SK-N-SH treated with all-trans-retinoic acid at 6 μM for 48 hours (cell line): ENCODE results near the gene FBXO24.

Experiments used
- ATAC-seq: fragments of 200-7000 bp; cut with Tn5 transposase; 3 replicates; pipeline ENCODE4 v1.9.1; 2020; ENCODE audit warnings: mild to moderate bottlenecking, moderate library complexity
- ARNTL ChIP-seq: fragments of 450-650 bp; formaldehyde crosslinking; IDR thresholded peaks from 2 replicates; pipeline ENCODE4 v1.5.0; 2020; ENCODE audit warnings: low read depth, mild to moderate bottlenecking, moderate library complexity, borderline replicate concordance
- BACH2 ChIP-seq: fragments of 250-450 bp; sonication (Bioruptor Pico); IDR thresholded peaks from 2 replicates; pipeline ENCODE4 v1.9.0; 2021; ENCODE audit warnings: mild to moderate bottlenecking, borderline replicate concordance
- CSDC2 ChIP-seq: fragments of 250-450 bp; sonication (Bioruptor Pico); IDR thresholded peaks from 2 replicates; pipeline ENCODE4 v1.5.0; 2020; ENCODE audit warnings: mild to moderate bottlenecking, moderate library complexity
- ESRRG ChIP-seq: fragments of 250-450 bp; sonication (Bioruptor Pico); IDR thresholded peaks from 2 replicates; pipeline ENCODE4 v1.6.1; 2021; ENCODE audit warnings: mild to moderate bottlenecking
- GLIS3 ChIP-seq: fragments of 250-450 bp; sonication (Bioruptor Pico); IDR thresholded peaks from 2 replicates; pipeline ENCODE4 v1.5.0; 2020; ENCODE audit warnings: mild to moderate bottlenecking, moderate library complexity
- ISL1 ChIP-seq: fragments of 250-450 bp; sonication (Bioruptor Pico); IDR thresholded peaks from 2 replicates; pipeline ENCODE4 v2.1.2; 2022; ENCODE audit warnings: mild to moderate bottlenecking, moderate library complexity
- OSR1 ChIP-seq: fragments of 250-450 bp; sonication (Bioruptor Pico); IDR thresholded peaks from 2 replicates; pipeline ENCODE4 v1.8.0; 2022; ENCODE audit warnings: moderate library complexity, mild to moderate bottlenecking, inconsistent platforms
- PPARA ChIP-seq: fragments of 250-450 bp; sonication (Bioruptor Pico); IDR thresholded peaks from 2 replicates; pipeline ENCODE4 v1.5.0; 2020; ENCODE audit warnings: mild to moderate bottlenecking, borderline replicate concordance
- RARB ChIP-seq: fragments of 250-450 bp; sonication (Bioruptor Pico); IDR thresholded peaks from 2 replicates; pipeline ENCODE4 v1.8.0; 2021; ENCODE audit warnings: mild to moderate bottlenecking, moderate library complexity
- SNAI2 ChIP-seq: fragments of 250-450 bp; sonication (Bioruptor Pico); IDR thresholded peaks from 2 replicates; pipeline ENCODE4 v1.5.0; 2020; ENCODE audit warnings: mild to moderate bottlenecking, moderate library complexity
- ZC3H10 ChIP-seq: fragments of 250-450 bp; sonication (Bioruptor Pico); IDR thresholded peaks from 2 replicates; pipeline ENCODE4 v1.5.1; 2021; ENCODE audit warnings: mild to moderate bottlenecking, moderate library complexity
- ZFP3 ChIP-seq: fragments of 250-450 bp; sonication (Bioruptor Pico); IDR thresholded peaks from 2 replicates; pipeline ENCODE4 v1.5.0; 2020; ENCODE audit warnings: mild to moderate bottlenecking, moderate library complexity
- ZFP30 ChIP-seq: fragments of 450-650 bp; formaldehyde crosslinking; IDR thresholded peaks from 2 replicates; pipeline ENCODE4 v1.5.0; 2022; ENCODE audit warnings: mild to moderate bottlenecking, moderate library complexity
- ZNF565 ChIP-seq: fragments of 450-650 bp; formaldehyde crosslinking; conservative IDR thresholded peaks from 2 replicates; pipeline ENCODE4 v1.5.0; 2020; ENCODE audit warnings: low read depth, mild to moderate bottlenecking, moderate library complexity
- ZNF70 ChIP-seq: fragments of 450-650 bp; formaldehyde crosslinking; IDR thresholded peaks from 2 replicates; pipeline ENCODE4 v1.5.0; 2020; ENCODE audit warnings: mild to moderate bottlenecking, moderate library complexity
- ZNF8 ChIP-seq: fragments of 450-650 bp; formaldehyde crosslinking; IDR thresholded peaks from 2 replicates; pipeline ENCODE4 v1.5.0; 2020; ENCODE audit warnings: mild to moderate bottlenecking, moderate library complexity
- TF ChIP-seq, protein P1 (sequence below): fragments of 250-450 bp; sonication (Bioruptor Pico); IDR thresholded peaks from 2 replicates; pipeline ENCODE4 v1.8.0; 2021; ENCODE audit warnings: low read depth, mild to moderate bottlenecking, moderate library complexity, borderline replicate concordance
- TF ChIP-seq, protein P2 (sequence below): fragments of 250-450 bp; sonication (Bioruptor Pico); IDR thresholded peaks from 2 replicates; pipeline ENCODE4 v1.8.0; 2020; ENCODE audit warnings: mild to moderate bottlenecking, moderate library complexity, borderline replicate concordance
- TF ChIP-seq, protein P3 (sequence below): fragments of 250-450 bp; sonication (Bioruptor Pico); IDR thresholded peaks from 2 replicates; pipeline ENCODE4 v1.5.1; 2020; ENCODE audit warnings: low read depth, mild to moderate bottlenecking, moderate library complexity
- TF ChIP-seq, protein P4 (sequence below): fragments of 250-450 bp; sonication (Bioruptor Pico); IDR thresholded peaks from 2 replicates; pipeline ENCODE4 v1.5.0; 2020; ENCODE audit warnings: mild to moderate bottlenecking, moderate library complexity
- TF ChIP-seq, protein P5 (sequence below): fragments of 250-450 bp; sonication (Bioruptor Pico); IDR thresholded peaks from 2 replicates; pipeline ENCODE4 v1.5.1; 2021; ENCODE audit warnings: mild to moderate bottlenecking, moderate library complexity

FBXO24 gene

DNA sequence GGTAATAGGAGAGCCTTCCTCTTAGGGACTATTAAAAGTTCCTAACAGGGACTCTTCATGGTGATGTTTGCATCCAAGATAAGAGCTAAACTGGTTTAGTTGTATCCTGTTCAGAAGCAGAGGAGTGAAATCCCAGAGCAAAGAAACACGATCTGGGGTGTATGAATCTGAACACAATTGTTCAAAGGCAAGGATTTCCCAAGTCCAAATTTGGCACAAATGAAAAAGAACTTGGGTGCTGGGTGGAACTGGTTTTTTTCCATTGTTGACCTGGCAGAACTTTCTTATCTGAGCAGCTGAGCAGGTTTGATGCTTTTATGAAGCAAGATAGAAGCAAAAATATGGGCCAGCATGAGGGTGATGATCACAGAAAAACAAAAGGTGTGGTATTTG, 41.2 kb upstream of the FBXO24 start:
- peak; percentile 4; the same call in 1 of the 3 replicates for ATAC-seq
- TF ChIP-seq SNAI2 (CRISPR knock-in tag) (no peak), ZFP30 (no peak), ZNF70 (CRISPR knock-in tag) (no peak), ZNF8 (CRISPR knock-in tag) (no peak), GLIS3 (CRISPR knock-in tag) (no peak), ISL1 (CRISPR knock-in tag) (no peak), OSR1 (CRISPR knock-in tag) (no peak), ARNTL (no peak), CSDC2 (no peak), PPARA (no peak), RARB (CRISPR knock-in tag) (no peak), BACH2 (CRISPR knock-in tag) (no peak), ZNF565 (CRISPR knock-in tag) (no peak), ZC3H10 (CRISPR knock-in tag) (no peak)
- TF ChIP-seq, protein P1, sequence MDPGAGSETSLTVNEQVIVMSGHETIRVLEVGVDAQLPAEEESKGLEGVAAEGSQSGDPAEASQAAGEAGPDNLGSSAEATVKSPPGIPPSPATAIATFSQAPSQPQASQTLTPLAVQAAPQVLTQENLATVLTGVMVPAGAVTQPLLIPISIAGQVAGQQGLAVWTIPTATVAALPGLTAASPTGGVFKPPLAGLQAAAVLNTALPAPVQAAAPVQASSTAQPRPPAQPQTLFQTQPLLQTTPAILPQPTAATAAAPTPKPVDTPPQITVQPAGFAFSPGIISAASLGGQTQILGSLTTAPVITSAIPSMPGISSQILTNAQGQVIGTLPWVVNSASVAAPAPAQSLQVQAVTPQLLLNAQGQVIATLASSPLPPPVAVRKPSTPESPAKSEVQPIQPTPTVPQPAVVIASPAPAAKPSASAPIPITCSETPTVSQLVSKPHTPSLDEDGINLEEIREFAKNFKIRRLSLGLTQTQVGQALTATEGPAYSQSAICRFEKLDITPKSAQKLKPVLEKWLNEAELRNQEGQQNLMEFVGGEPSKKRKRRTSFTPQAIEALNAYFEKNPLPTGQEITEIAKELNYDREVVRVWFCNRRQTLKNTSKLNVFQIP (CRISPR knock-in tag), result no peak
- TF ChIP-seq, protein P2, sequence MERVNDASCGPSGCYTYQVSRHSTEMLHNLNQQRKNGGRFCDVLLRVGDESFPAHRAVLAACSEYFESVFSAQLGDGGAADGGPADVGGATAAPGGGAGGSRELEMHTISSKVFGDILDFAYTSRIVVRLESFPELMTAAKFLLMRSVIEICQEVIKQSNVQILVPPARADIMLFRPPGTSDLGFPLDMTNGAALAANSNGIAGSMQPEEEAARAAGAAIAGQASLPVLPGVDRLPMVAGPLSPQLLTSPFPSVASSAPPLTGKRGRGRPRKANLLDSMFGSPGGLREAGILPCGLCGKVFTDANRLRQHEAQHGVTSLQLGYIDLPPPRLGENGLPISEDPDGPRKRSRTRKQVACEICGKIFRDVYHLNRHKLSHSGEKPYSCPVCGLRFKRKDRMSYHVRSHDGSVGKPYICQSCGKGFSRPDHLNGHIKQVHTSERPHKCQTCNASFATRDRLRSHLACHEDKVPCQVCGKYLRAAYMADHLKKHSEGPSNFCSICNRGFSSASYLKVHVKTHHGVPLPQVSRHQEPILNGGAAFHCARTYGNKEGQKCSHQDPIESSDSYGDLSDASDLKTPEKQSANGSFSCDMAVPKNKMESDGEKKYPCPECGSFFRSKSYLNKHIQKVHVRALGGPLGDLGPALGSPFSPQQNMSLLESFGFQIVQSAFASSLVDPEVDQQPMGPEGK (CRISPR knock-in tag), result no peak
- TF ChIP-seq, protein P3, sequence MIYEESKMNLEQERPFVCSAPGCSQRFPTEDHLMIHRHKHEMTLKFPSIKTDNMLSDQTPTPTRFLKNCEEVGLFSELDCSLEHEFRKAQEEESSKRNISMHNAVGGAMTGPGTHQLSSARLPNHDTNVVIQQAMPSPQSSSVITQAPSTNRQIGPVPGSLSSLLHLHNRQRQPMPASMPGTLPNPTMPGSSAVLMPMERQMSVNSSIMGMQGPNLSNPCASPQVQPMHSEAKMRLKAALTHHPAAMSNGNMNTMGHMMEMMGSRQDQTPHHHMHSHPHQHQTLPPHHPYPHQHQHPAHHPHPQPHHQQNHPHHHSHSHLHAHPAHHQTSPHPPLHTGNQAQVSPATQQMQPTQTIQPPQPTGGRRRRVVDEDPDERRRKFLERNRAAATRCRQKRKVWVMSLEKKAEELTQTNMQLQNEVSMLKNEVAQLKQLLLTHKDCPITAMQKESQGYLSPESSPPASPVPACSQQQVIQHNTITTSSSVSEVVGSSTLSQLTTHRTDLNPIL (CRISPR knock-in tag), result no peak
- TF ChIP-seq, protein P4, sequence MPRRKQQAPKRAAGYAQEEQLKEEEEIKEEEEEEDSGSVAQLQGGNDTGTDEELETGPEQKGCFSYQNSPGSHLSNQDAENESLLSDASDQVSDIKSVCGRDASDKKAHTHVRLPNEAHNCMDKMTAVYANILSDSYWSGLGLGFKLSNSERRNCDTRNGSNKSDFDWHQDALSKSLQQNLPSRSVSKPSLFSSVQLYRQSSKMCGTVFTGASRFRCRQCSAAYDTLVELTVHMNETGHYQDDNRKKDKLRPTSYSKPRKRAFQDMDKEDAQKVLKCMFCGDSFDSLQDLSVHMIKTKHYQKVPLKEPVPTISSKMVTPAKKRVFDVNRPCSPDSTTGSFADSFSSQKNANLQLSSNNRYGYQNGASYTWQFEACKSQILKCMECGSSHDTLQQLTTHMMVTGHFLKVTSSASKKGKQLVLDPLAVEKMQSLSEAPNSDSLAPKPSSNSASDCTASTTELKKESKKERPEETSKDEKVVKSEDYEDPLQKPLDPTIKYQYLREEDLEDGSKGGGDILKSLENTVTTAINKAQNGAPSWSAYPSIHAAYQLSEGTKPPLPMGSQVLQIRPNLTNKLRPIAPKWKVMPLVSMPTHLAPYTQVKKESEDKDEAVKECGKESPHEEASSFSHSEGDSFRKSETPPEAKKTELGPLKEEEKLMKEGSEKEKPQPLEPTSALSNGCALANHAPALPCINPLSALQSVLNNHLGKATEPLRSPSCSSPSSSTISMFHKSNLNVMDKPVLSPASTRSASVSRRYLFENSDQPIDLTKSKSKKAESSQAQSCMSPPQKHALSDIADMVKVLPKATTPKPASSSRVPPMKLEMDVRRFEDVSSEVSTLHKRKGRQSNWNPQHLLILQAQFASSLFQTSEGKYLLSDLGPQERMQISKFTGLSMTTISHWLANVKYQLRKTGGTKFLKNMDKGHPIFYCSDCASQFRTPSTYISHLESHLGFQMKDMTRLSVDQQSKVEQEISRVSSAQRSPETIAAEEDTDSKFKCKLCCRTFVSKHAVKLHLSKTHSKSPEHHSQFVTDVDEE, result no peak
- TF ChIP-seq, protein P5, sequence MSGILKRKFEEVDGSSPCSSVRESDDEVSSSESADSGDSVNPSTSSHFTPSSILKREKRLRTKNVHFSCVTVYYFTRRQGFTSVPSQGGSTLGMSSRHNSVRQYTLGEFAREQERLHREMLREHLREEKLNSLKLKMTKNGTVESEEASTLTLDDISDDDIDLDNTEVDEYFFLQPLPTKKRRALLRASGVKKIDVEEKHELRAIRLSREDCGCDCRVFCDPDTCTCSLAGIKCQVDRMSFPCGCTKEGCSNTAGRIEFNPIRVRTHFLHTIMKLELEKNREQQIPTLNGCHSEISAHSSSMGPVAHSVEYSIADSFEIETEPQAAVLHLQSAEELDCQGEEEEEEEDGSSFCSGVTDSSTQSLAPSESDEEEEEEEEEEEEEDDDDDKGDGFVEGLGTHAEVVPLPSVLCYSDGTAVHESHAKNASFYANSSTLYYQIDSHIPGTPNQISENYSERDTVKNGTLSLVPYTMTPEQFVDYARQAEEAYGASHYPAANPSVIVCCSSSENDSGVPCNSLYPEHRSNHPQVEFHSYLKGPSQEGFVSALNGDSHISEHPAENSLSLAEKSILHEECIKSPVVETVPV (CRISPR knock-in tag), result no peak

DNA sequence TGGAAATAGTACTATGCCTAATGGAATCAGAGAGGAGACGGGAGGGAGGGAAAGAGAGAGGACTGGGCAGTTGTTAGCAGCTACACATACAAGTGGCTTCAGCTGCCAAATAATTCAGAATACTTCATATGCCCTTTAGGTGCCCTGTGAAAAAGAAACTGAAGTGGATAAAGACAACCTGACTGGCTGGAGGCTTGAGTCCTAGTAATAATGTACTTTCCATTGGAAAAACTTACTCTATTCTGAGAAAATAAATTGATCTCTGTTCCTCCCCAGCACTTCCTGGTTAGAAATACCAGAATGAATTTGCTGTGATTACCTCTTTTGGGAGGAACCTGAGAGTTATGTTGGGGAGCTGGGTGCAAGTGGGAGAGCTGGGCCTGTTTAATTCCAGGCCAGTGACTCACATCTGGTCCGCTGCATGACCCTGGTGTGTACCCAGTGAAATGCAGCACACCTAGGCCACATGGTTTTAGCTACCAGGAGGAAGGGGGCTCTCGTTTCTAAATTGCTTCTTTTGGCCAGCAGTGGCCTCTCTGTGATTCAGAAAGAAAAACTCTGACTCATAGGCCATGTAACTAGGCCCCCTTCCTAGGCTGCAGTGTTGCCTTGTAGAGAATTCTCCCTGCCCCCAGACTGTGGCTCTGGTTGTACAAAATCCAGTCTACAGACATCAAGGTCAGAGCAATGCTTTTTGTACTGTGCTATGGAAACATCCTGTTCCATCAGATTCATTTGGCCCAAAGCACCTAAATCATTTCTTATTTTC, 40.6 kb upstream of the FBXO24 start:
- ATAC-seq, result peak; percentile 95
- TF ChIP-seq ARNTL (no peak), CSDC2 (no peak), ISL1 (CRISPR knock-in tag) (no peak), ESRRG (CRISPR knock-in tag) (no peak), GLIS3 (CRISPR knock-in tag) (peak; percentile 65; the same call in 1 of the 2 replicates), ZNF565 (CRISPR knock-in tag) (no peak), ZNF8 (CRISPR knock-in tag) (no peak), ZFP30 (no peak), ZFP3 (peak; percentile 64; the same call in 1 of the 2 replicates)
- TF ChIP-seq, protein P3 (CRISPR knock-in tag), result no peak
- TF ChIP-seq, protein P2 (CRISPR knock-in tag), result peak; percentile 64; the same call in 1 of the 2 replicates
- TF ChIP-seq, protein P5 (CRISPR knock-in tag), result no peak
- TF ChIP-seq, all 23 proteins: peak for 3
